ENCODE measurements around the gene ITPR3. TPM values are rescaled to one million over a fixed set of nuclear protein-coding genes. Genes with fewer than 3 reads are reported as not detected.

ITPR3 gene
- total and polyA plus RNA-seq, 5 donors: 4.7 to 9.1 (median 6.4) TPM

- WGBS: 49% methylated on average over 28 of the region's 28 CpGs
- intact Hi-C loops (cut with DNase I): loop anchor here in 2 of 4 donors (2.0 to 10.0 kb wide), 2 partner anchors 107 to 109 kb away; partner anchors contain the start of gene BAK1 (in 1 of the 2)
- no peak overlapping the region for H3K4me3 ChIP-seq (ENCODE audit: low read length)
- peak in 1 of 3 donors; percentile 70 for DNase-seq
- H3K27me3 ChIP-seq (ENCODE audit: control insufficient read depth, insufficient read depth): no peaks in the 10 kb centered on the region
- H3K4me1 ChIP-seq (ENCODE audit: control insufficient read depth, insufficient read depth, low read length): peaks cover 43% of the 10 kb centered on the region
- ATAC-seq: peak in 1 of 2 donors; percentile 29
- no peaks in the 10 kb centered on the region for H3K9me3 ChIP-seq (ENCODE audit: control insufficient read depth, low read length)
- H3K27ac ChIP-seq (ENCODE audit: low read length): peak overlapping the region; percentile 89
Observed at GRCh38 chr6:33693186-33694105, 72.3 kb downstream of the ITPR3 start.

- intact Hi-C loops (cut with DNase I): loop anchor here in 2 of 4 donors (2.0 to 10.0 kb wide), 2 partner anchors 108 to 110 kb away; partner anchors contain the start of gene BAK1 (in 1 of the 2)
- 36% methylated on average over 19 of the region's 19 CpGs for WGBS
- H3K4me1 ChIP-seq (ENCODE audit: control insufficient read depth, insufficient read depth, low read length): peaks cover 43% of the 10 kb centered on the region
- DNase-seq (peak in 2 of 3 donors; percentile 49 to 70), ATAC-seq (peak in 1 of 2 donors; percentile 42)
- H3K27me3 ChIP-seq (ENCODE audit: control insufficient read depth, insufficient read depth): no peaks in the 10 kb centered on the region
- H3K27ac ChIP-seq (ENCODE audit: low read length): peak overlapping the region; percentile 61
- H3K9me3 ChIP-seq (ENCODE audit: control insufficient read depth, low read length): no peaks in the 10 kb centered on the region
- no peak overlapping the region for H3K4me3 ChIP-seq (ENCODE audit: low read length)
Observed at GRCh38 chr6:33694401-33694931, 73.3 kb downstream of the ITPR3 start.

- Histone ChIP-seq H3K4me3 (ENCODE audit: low read length) (no peak overlapping the region), H3K9me3 (ENCODE audit: control insufficient read depth, low read length) (no peaks in the 10 kb centered on the region), H3K4me1 (ENCODE audit: control insufficient read depth, insufficient read depth, low read length) (peaks cover 43% of the 10 kb centered on the region), H3K27ac (ENCODE audit: low read length) (peak overlapping the region; percentile 61), H3K27me3 (ENCODE audit: control insufficient read depth, insufficient read depth) (no peaks in the 10 kb centered on the region)
- DNase-seq: peak in 1 of 3 donors; percentile 54
- no peak for ATAC-seq
- intact Hi-C loops (cut with DNase I): loop anchor here in 3 of 4 donors (2.0 to 10.0 kb wide), 3 partner anchors 108 to 110 kb away; partner anchors contain the start of gene BAK1 (in 1 of the 3)
- WGBS: 83% methylated on average over 5 of the region's 5 CpGs
Observed at GRCh38 chr6:33694977-33695376, 73.9 kb downstream of the ITPR3 start.

- DNase-seq (peak in 1 of 3 donors; percentile 57), ATAC-seq (no peak)
- H3K4me3 ChIP-seq (ENCODE audit: low read length): no peak overlapping the region
- intact Hi-C loops (cut with DNase I): loop anchor here in 3 of 4 donors (2.0 to 10.0 kb wide), 3 partner anchors 108 to 111 kb away; partner anchors contain the start of gene BAK1 (in 1 of the 3)
- no peaks in the 10 kb centered on the region for H3K9me3 ChIP-seq (ENCODE audit: control insufficient read depth, low read length)
- H3K27ac ChIP-seq (ENCODE audit: low read length): peak overlapping the region; percentile 61
- 51% methylated on average over 16 of the region's 16 CpGs for WGBS
- peaks cover 43% of the 10 kb centered on the region for H3K4me1 ChIP-seq (ENCODE audit: control insufficient read depth, insufficient read depth, low read length)
- H3K27me3 ChIP-seq (ENCODE audit: control insufficient read depth, insufficient read depth): no peaks in the 10 kb centered on the region
Observed at GRCh38 chr6:33695451-33695887, 74.3 kb downstream of the ITPR3 start.

GRCh38 chr6:33696076-33696475 lies 75.0 kb downstream of the ITPR3 start:
- Histone ChIP-seq H3K27ac (ENCODE audit: low read length) (peak overlapping the region; percentile 84), H3K27me3 (ENCODE audit: control insufficient read depth, insufficient read depth) (no peaks in the 10 kb centered on the region), H3K4me3 (ENCODE audit: low read length) (no peak overlapping the region), H3K4me1 (ENCODE audit: control insufficient read depth, insufficient read depth, low read length) (peaks cover 43% of the 10 kb centered on the region), H3K9me3 (ENCODE audit: control insufficient read depth, low read length) (no peaks in the 10 kb centered on the region)
- no peak for ATAC-seq
- intact Hi-C loops (cut with DNase I): loop anchor here in 2 of 4 donors (5.0 to 10.0 kb wide), 2 partner anchors 109 to 111 kb away; partner anchors contain the start of gene BAK1 (in 1 of the 2)
- DNase-seq: no peak
- WGBS: 76% methylated on average over 10 of the region's 10 CpGs

- Histone ChIP-seq H3K4me3 (ENCODE audit: low read length) (no peak overlapping the region), H3K4me1 (ENCODE audit: control insufficient read depth, insufficient read depth, low read length) (peaks cover 39% of the 10 kb centered on the region), H3K27ac (ENCODE audit: low read length) (peak overlapping the region; percentile 84), H3K27me3 (ENCODE audit: control insufficient read depth, insufficient read depth) (no peaks in the 10 kb centered on the region), H3K9me3 (ENCODE audit: control insufficient read depth, low read length) (no peaks in the 10 kb centered on the region)
- intact Hi-C loops (cut with DNase I): loop anchor here in 2 of 4 donors (5.0 to 10.0 kb wide), 2 partner anchors 110 to 112 kb away; partner anchors contain the start of gene BAK1 (in 1 of the 2)
- DNase-seq: peak; percentile 74 to 89 (median 87)
- WGBS: 34% methylated on average over 15 of the region's 15 CpGs
- ATAC-seq: peak; percentile 57 to 78
Observed at GRCh38 chr6:33696548-33697518, 75.7 kb downstream of the ITPR3 start.

- ATAC-seq: no peak
- no peak overlapping the region for H3K27ac ChIP-seq (ENCODE audit: low read length)
- no peaks in the 10 kb centered on the region for H3K9me3 ChIP-seq (ENCODE audit: control insufficient read depth, low read length)
- H3K4me1 ChIP-seq (ENCODE audit: control insufficient read depth, insufficient read depth, low read length): peaks cover 32% of the 10 kb centered on the region
- intact Hi-C loops (cut with DNase I): loop anchor here in 2 of 4 donors (5.0 to 10.0 kb wide), 2 partner anchors 111 to 113 kb away; partner anchors contain the start of gene BAK1 (in 1 of the 2)
- DNase-seq: no peak
- no peaks in the 10 kb centered on the region for H3K27me3 ChIP-seq (ENCODE audit: control insufficient read depth, insufficient read depth)
- no peak overlapping the region for H3K4me3 ChIP-seq (ENCODE audit: low read length)
- 96% methylated on average over 10 of the region's 10 CpGs for WGBS
Observed at GRCh38 chr6:33697845-33698244, 76.7 kb downstream of the ITPR3 start.

GRCh38 chr6:33698494-33698893 lies 77.4 kb downstream of the ITPR3 start:
- intact Hi-C loops (cut with DNase I): loop anchor here in 2 of 4 donors (5.0 to 10.0 kb wide), 2 partner anchors 111 to 114 kb away; partner anchors contain the start of gene BAK1 (in 1 of the 2)
- no peak for ATAC-seq

GRCh38 chr6:33699131-33699530 lies 78.0 kb downstream of the ITPR3 start:
- no peaks in the 10 kb centered on the region for H3K27me3 ChIP-seq (ENCODE audit: control insufficient read depth, insufficient read depth)
- H3K4me3 ChIP-seq (ENCODE audit: low read length): no peak overlapping the region
- H3K9me3 ChIP-seq (ENCODE audit: control insufficient read depth, low read length): no peaks in the 10 kb centered on the region
- H3K4me1 ChIP-seq (ENCODE audit: control insufficient read depth, insufficient read depth, low read length): peaks cover 31% of the 10 kb centered on the region
- no peak for DNase-seq
- intact Hi-C loops (cut with DNase I): loop anchor here in 2 of 4 donors (5.0 to 10.0 kb wide), 2 partner anchors 112 to 114 kb away; partner anchors contain the start of gene BAK1 (in 1 of the 2)
- no peak overlapping the region for H3K27ac ChIP-seq (ENCODE audit: low read length)
- ATAC-seq: no peak
- 68% methylated on average over 8 of the region's 8 CpGs for WGBS

More at GRCh38 chr6:33698494-33698893, 77.4 kb downstream of the ITPR3 start:
- no peaks in the 10 kb centered on the region for H3K27me3 ChIP-seq (ENCODE audit: control insufficient read depth, insufficient read depth)
- 87% methylated on average over 10 of the region's 10 CpGs for WGBS
- H3K4me1 ChIP-seq (ENCODE audit: control insufficient read depth, insufficient read depth, low read length): peaks cover 31% of the 10 kb centered on the region
- no peak overlapping the region for H3K27ac ChIP-seq (ENCODE audit: low read length)
- no peak overlapping the region for H3K4me3 ChIP-seq (ENCODE audit: low read length)
- DNase-seq: no peak
- H3K9me3 ChIP-seq (ENCODE audit: control insufficient read depth, low read length): no peaks in the 10 kb centered on the region
